IMR-90 (cell line): ENCODE data around the gene DOLPP1. TPM values are rescaled to one million over a fixed set of nuclear protein-coding genes. Genes with fewer than 3 reads are reported as not detected.

Source experiments
- ATAC-seq: fragments of 200-7000 bp; cut with Tn5 transposase; 2 replicates; pipeline ENCODE4 v1.9.1; 2020; ENCODE audit warnings: low read depth, mild to moderate bottlenecking, moderate library complexity
- BruUV-seq: library from RNA; stranded (reverse); fragments of 400-500 nt; replicated peaks from 2 replicates; lab custom pipeline; 2021; lab: Mats Ljungman, UMichigan
- CTCF ChIA-PET: fragments of 300-600 bp; formaldehyde crosslinking; extraction: SDS; loops from one replicate; lab custom pipeline; 2021; ENCODE audit warnings: antibody characterized with exemption; lab: Yijun Ruan, JAX
- POLR2A ChIA-PET: fragments of 300-600 bp; sonication (Branson Sonifier 250); formaldehyde crosslinking; loops from one replicate; lab custom pipeline; 2022; ENCODE audit warnings: antibody characterized with exemption; ENCODE audit not compliant: unreplicated experiment; lab: Charles Lee
- DNase-seq: peaks from one replicate; pipeline ENCODE4 v3.0.0; 2013
- H2AFZ ChIP-seq: replicated peaks from 2 replicates; pipeline ENCODE3; 2013; ENCODE audit warnings: low read length, mild to moderate bottlenecking; ENCODE audit not compliant: poor library complexity
- H2AK5ac ChIP-seq: 2 replicates; pipeline ENCODE4 v1.6.1; 2013; ENCODE audit warnings: low read depth, low read length, inconsistent platforms
- H2AK9ac ChIP-seq: replicated peaks from 2 replicates; pipeline ENCODE3; 2013; ENCODE audit warnings: mild to moderate bottlenecking, low read depth, low read length, moderate library complexity; ENCODE audit not compliant: poor library complexity
- H2BK120ac ChIP-seq: 2 replicates; pipeline ENCODE4 v1.6.1; 2013; ENCODE audit warnings: low read depth, low read length, inconsistent platforms
- H2BK15ac ChIP-seq: 3 replicates; pipeline ENCODE4 v1.6.1; 2013; ENCODE audit warnings: low read depth, low read length, inconsistent platforms
- H2BK20ac ChIP-seq: 2 replicates; pipeline ENCODE4 v1.6.1; 2013; ENCODE audit warnings: low read depth, mild to moderate bottlenecking, inconsistent platforms, low read length, moderate library complexity
- H2BK5ac ChIP-seq: 2 replicates; pipeline ENCODE4 v1.6.1; 2013; ENCODE audit warnings: mild to moderate bottlenecking, low read depth, low read length, inconsistent platforms; ENCODE audit not compliant: poor library complexity, severe bottlenecking
- H3K14ac ChIP-seq: replicated peaks from 2 replicates; pipeline ENCODE4 v1.6.1; 2013; ENCODE audit warnings: low read depth, low read length, inconsistent platforms
- H3K18ac ChIP-seq: 2 replicates; pipeline ENCODE4 v1.6.1; 2013; ENCODE audit warnings: low read depth, low read length, control low read depth
- H3K23ac ChIP-seq: 2 replicates; pipeline ENCODE4 v1.6.1; 2013; ENCODE audit warnings: low read depth, low read length, inconsistent platforms
- H3K27ac ChIP-seq: 2 replicates; pipeline ENCODE4 v1.5.1; 2013; ENCODE audit warnings: mild to moderate bottlenecking, control low read depth, low read length; ENCODE audit not compliant: insufficient read depth
- H3K27me3 ChIP-seq: 2 replicates; pipeline ENCODE4 v1.6.1; 2013; ENCODE audit warnings: low read length; ENCODE audit not compliant: control insufficient read depth, insufficient read depth
- H3K36me3 ChIP-seq: 2 replicates; pipeline ENCODE4 v1.6.1; 2013; ENCODE audit warnings: low read length, mixed read lengths; ENCODE audit not compliant: control insufficient read depth, insufficient read depth
- H3K4ac ChIP-seq: 2 replicates; pipeline ENCODE4 v1.6.1; 2013; ENCODE audit warnings: low read depth, low read length, inconsistent platforms
- H3K4me1 ChIP-seq: 2 replicates; pipeline ENCODE4 v1.6.1; 2013; ENCODE audit warnings: low read length, mixed read lengths; ENCODE audit not compliant: control insufficient read depth, insufficient read depth
- H3K4me2 ChIP-seq: 2 replicates; pipeline ENCODE4 v1.6.1; 2013; ENCODE audit warnings: low read depth, mild to moderate bottlenecking, control low read depth, low read length, moderate library complexity
- H3K4me3 ChIP-seq: 2 replicates; pipeline ENCODE4 v1.5.1; 2013; ENCODE audit warnings: low read depth, mild to moderate bottlenecking, control low read depth, low read length, moderate library complexity; ENCODE audit not compliant: insufficient read depth
- H3K56ac ChIP-seq: 2 replicates; pipeline ENCODE4 v1.6.1; 2013; ENCODE audit warnings: low read length, inconsistent platforms; ENCODE audit not compliant: insufficient read depth; ENCODE audit errors: extremely low read depth
- H3K79me1 ChIP-seq, 2 experiments: 2 replicates each; pipeline ENCODE4 v1.6.1; 2013; ENCODE audit warnings: low read length in 2 of 2, inconsistent platforms in 1 of 2, low read depth in 1 of 2
- H3K9ac ChIP-seq: 2 replicates; pipeline ENCODE4 v1.6.1; 2013; ENCODE audit warnings: low read depth, low read length, control low read depth
- H3K9me1 ChIP-seq: 2 replicates; pipeline ENCODE4 v1.6.1; 2013; ENCODE audit warnings: low read length, inconsistent platforms; ENCODE audit not compliant: insufficient read depth
- H3K9me3 ChIP-seq: 2 replicates; pipeline ENCODE4 v1.6.1; 2013; ENCODE audit warnings: low read length; ENCODE audit not compliant: control insufficient read depth, insufficient read depth
- H4K20me1 ChIP-seq: 2 replicates; pipeline ENCODE4 v1.6.1; 2013; ENCODE audit warnings: low read length, inconsistent platforms; ENCODE audit not compliant: insufficient read depth
- H4K5ac ChIP-seq: 2 replicates; pipeline ENCODE4 v1.6.1; 2013; ENCODE audit warnings: mild to moderate bottlenecking, low read depth, low read length, control low read depth
- H4K8ac ChIP-seq, 2 experiments: 2 replicates each; pipeline ENCODE4 v1.6.1; 2013; ENCODE audit warnings: low read depth in 2 of 2, low read length in 2 of 2, control low read depth in 1 of 2, inconsistent platforms in 1 of 2
- H4K91ac ChIP-seq: 2 replicates; pipeline ENCODE4 v1.6.1; 2013; ENCODE audit warnings: low read depth, low read length, inconsistent platforms; ENCODE audit not compliant: insufficient read depth
- BHLHE40 ChIP-seq: fragments of 150-350 bp; IDR thresholded peaks from 2 replicates; pipeline ENCODE4 v1.6.1; 2016; ENCODE audit warnings: mild to moderate bottlenecking, low read depth, low read length
- CEBPB ChIP-seq: IDR thresholded peaks from 2 replicates; pipeline ENCODE4 v1.6.1; 2012; ENCODE audit warnings: low read depth, low read length, improper control_type of control experiment
- CHD1 ChIP-seq: IDR thresholded peaks from 2 replicates; pipeline ENCODE4 v1.6.1; 2012; ENCODE audit warnings: low read depth, low read length, improper control_type of control experiment
- FOS ChIP-seq: fragments of 150-350 bp; IDR thresholded peaks from 2 replicates; pipeline ENCODE4 v1.6.1; 2016; ENCODE audit warnings: low read depth, low read length
- MAFK ChIP-seq: IDR thresholded peaks from 2 replicates; pipeline ENCODE4 v1.6.1; 2012; ENCODE audit warnings: low read depth, low read length, improper control_type of control experiment
- MAZ ChIP-seq: IDR thresholded peaks from 2 replicates; pipeline ENCODE4 v1.6.1; 2012; ENCODE audit warnings: low read depth, mild to moderate bottlenecking, low read length, improper control_type of control experiment, moderate library complexity, borderline replicate concordance
- MXI1 ChIP-seq: IDR thresholded peaks from 2 replicates; pipeline ENCODE4 v1.6.1; 2012; ENCODE audit warnings: low read depth, mild to moderate bottlenecking, low read length, moderate library complexity, borderline replicate concordance
- NFE2L2 ChIP-seq: fragments of 150-350 bp; IDR thresholded peaks from 2 replicates; pipeline ENCODE4 v1.6.1; 2016; ENCODE audit warnings: low read depth, mild to moderate bottlenecking, low read length
- POLR2A ChIP-seq: IDR thresholded peaks from 2 replicates; pipeline ENCODE4 v1.6.1; 2012; ENCODE audit warnings: mild to moderate bottlenecking, low read depth, low read length
- RAD21 ChIP-seq: IDR thresholded peaks from 2 replicates; pipeline ENCODE4 v1.6.1; 2012; ENCODE audit warnings: low read length, improper control_type of control experiment
- RCOR1 ChIP-seq: IDR thresholded peaks from 2 replicates; pipeline ENCODE4 v1.6.1; 2012; ENCODE audit warnings: mild to moderate bottlenecking, low read length, improper control_type of control experiment; ENCODE audit not compliant: insufficient replicate concordance
- RFX5 ChIP-seq: IDR thresholded peaks from 2 replicates; pipeline ENCODE4 v1.8.0; 2012; ENCODE audit warnings: low read depth, mild to moderate bottlenecking, low read length, moderate library complexity
- SMC3 ChIP-seq: fragments of 150-350 bp; IDR thresholded peaks from 2 replicates; pipeline ENCODE4 v1.6.1; 2016; ENCODE audit warnings: low read depth, mild to moderate bottlenecking, antibody characterized with exemption, low read length, moderate library complexity
- WGBS, 2 experiments: methylation state at CpG; one replicate each; pipeline versions ENCODE4 v1.1.5 to v1.1.7; 2013; ENCODE audit warnings: missing lambda C conversion rate in 2 of 2; ENCODE audit not compliant: insufficient read length in 1 of 2; ENCODE audit errors: extremely low coverage in 2 of 2; 5-methylcytosine and 5-hydroxymethylcytosine counted together
- dilution Hi-C: fragments of 300-500 bp; cut with HindIII; formaldehyde crosslinking; loops from one replicate; pipeline ENCODE4 v1.14.3; 2018; ENCODE audit warnings: low sequenced_read_pairs; ENCODE audit not compliant: unreplicated experiment
- in situ Hi-C: fragments of 300-500 bp; cut with MboI; formaldehyde crosslinking; loops from 3 replicates; pipeline ENCODE4 v1.14.3; 2019; ENCODE audit warnings: low sequenced_read_pairs, inconsistent platforms, mixed read lengths
- intact Hi-C: fragments of 100-400 bp; cut with micrococcal nuclease; formaldehyde crosslinking; loops from 2 replicates; pipeline ENCODE4 v1.10.0; 2022
- polyA plus RNA-seq, 3 experiments: library from polyadenylated mRNA; depleted of rRNA; stranded (reverse); fragments of >200 nt; gene quantifications; 2 replicates each; pipeline ENCODE4 v1.2.3, GENCODE V29; 2012; ENCODE audit warnings: low replicate concordance in 1 of 3
- total RNA-seq: library from RNA; depleted of rRNA; stranded (reverse); fragments of >200 nt; gene quantifications from 2 replicates; pipeline ENCODE4 v1.2.3, GENCODE V29; 2012
- TF ChIP-seq, protein P1 (sequence below): fragments of 150-350 bp; IDR thresholded peaks from 2 replicates; pipeline ENCODE4 v1.6.1; 2017; ENCODE audit warnings: mild to moderate bottlenecking, antibody characterized with exemption, low read length, low read depth
- TF ChIP-seq, protein P2 (sequence below): conservative IDR thresholded peaks from 2 replicates; pipeline ENCODE4 v1.5.1; 2012; ENCODE audit warnings: mild to moderate bottlenecking, low read depth, low read length, improper control_type of control experiment
- TF ChIP-seq, protein P3 (sequence below): fragments of 150-350 bp; IDR thresholded peaks from 2 replicates; pipeline ENCODE4 v1.6.1; 2016; ENCODE audit warnings: low read depth, mild to moderate bottlenecking, low read length, moderate library complexity, borderline replicate concordance

The DOLPP1 gene
- total and polyA plus RNA-seq, 2 of the 4 experiments (the other 2 are of a cell fraction): 7.0 to 16.5 TPM

DNA sequence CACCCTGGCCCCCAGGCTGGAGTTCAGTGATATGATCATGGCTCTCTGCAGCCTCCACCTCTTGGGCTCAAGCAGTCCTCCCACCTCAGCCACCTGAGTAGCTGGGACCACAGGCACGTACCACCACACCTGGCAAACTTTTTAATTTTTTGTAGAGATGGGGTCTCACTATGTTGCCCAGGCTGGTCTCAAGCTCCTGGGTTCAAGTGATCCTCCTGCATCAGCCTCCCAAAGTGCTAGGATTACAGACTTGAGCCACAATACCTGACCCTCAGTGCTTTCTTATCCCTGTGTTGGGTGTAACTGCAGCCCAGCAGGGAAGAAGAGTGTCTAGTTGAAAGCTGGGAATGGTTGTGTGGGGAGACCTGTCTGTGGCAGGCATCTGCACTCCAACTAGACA lies 41.2 kb downstream of the DOLPP1 start:
- peaks cover 4% of the 10 kb centered on the region; the same call in 1 of the 2 replicates for H3K9me1 ChIP-seq
- no peak overlapping the region for H2BK20ac ChIP-seq
- no peak overlapping the region for H2BK15ac ChIP-seq
- CTCF ChIA-PET: interaction anchor here (2.4 kb wide), 1 partner anchor 10 kb away, joined by 10 read pairs; no protein-coding TSS in a partner anchor
- H2AFZ ChIP-seq: no peak overlapping the region
- ATAC-seq: no peak
- no peak overlapping the region for H3K4me2 ChIP-seq
- in situ Hi-C loops (no loop called here), dilution Hi-C loops (no loop called here), intact Hi-C loops (no loop called here)
- H3K36me3 ChIP-seq: peaks cover 32% of the 10 kb centered on the region
- no peak overlapping the region for H3K4me3 ChIP-seq
- no TSS peak for BruUV-seq
- H4K20me1 ChIP-seq: peaks cover 17% of the 10 kb centered on the region
- no peak overlapping the region for H4K8ac ChIP-seq
- TF ChIP-seq RFX5 (no peak), RAD21 (no peak), BHLHE40 (no peak), MAFK (no peak), CHD1 (no peak), MAZ (no peak), NFE2L2 (no peak), SMC3 (no peak), RCOR1 (no peak), CEBPB (no peak), MXI1 (no peak), POLR2A (no peak), FOS (no peak)
- TF ChIP-seq, protein P1, sequence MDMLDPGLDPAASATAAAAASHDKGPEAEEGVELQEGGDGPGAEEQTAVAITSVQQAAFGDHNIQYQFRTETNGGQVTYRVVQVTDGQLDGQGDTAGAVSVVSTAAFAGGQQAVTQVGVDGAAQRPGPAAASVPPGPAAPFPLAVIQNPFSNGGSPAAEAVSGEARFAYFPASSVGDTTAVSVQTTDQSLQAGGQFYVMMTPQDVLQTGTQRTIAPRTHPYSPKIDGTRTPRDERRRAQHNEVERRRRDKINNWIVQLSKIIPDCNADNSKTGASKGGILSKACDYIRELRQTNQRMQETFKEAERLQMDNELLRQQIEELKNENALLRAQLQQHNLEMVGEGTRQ: no peak
- TF ChIP-seq, protein P2, sequence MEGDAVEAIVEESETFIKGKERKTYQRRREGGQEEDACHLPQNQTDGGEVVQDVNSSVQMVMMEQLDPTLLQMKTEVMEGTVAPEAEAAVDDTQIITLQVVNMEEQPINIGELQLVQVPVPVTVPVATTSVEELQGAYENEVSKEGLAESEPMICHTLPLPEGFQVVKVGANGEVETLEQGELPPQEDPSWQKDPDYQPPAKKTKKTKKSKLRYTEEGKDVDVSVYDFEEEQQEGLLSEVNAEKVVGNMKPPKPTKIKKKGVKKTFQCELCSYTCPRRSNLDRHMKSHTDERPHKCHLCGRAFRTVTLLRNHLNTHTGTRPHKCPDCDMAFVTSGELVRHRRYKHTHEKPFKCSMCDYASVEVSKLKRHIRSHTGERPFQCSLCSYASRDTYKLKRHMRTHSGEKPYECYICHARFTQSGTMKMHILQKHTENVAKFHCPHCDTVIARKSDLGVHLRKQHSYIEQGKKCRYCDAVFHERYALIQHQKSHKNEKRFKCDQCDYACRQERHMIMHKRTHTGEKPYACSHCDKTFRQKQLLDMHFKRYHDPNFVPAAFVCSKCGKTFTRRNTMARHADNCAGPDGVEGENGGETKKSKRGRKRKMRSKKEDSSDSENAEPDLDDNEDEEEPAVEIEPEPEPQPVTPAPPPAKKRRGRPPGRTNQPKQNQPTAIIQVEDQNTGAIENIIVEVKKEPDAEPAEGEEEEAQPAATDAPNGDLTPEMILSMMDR: no peak
- TF ChIP-seq, protein P3, sequence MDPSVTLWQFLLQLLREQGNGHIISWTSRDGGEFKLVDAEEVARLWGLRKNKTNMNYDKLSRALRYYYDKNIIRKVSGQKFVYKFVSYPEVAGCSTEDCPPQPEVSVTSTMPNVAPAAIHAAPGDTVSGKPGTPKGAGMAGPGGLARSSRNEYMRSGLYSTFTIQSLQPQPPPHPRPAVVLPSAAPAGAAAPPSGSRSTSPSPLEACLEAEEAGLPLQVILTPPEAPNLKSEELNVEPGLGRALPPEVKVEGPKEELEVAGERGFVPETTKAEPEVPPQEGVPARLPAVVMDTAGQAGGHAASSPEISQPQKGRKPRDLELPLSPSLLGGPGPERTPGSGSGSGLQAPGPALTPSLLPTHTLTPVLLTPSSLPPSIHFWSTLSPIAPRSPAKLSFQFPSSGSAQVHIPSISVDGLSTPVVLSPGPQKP: no peak
- H3K79me1 ChIP-seq: peaks cover 23 to 76% of the 10 kb centered on the region in 2 experiments
- no peak overlapping the region for H3K27ac ChIP-seq
- H3K18ac ChIP-seq: no peak overlapping the region
- WGBS, 2 experiments: no CpG with 5 or more reads among the region's 1 CpG
- no peak overlapping the region for H2BK120ac ChIP-seq
- no peak overlapping the region for H3K14ac ChIP-seq
- no peak overlapping the region for H2AK5ac ChIP-seq
- no peak overlapping the region for H2BK5ac ChIP-seq
- no peak overlapping the region for H4K91ac ChIP-seq
- POLR2A ChIA-PET: no interaction called here
- peaks cover 5% of the 10 kb centered on the region for H3K4me1 ChIP-seq
- no peaks in the 10 kb centered on the region for H3K27me3 ChIP-seq
- H2AK9ac ChIP-seq: no peak overlapping the region
- H4K5ac ChIP-seq: no peak overlapping the region
- H3K4ac ChIP-seq: no peak overlapping the region
- no peak overlapping the region for H3K9ac ChIP-seq
- H3K23ac ChIP-seq: no peak overlapping the region
- DNase-seq: no peak
- H3K9me3 ChIP-seq: no peaks in the 10 kb centered on the region
- H3K56ac ChIP-seq: no peak overlapping the region
